Non-pigmented ciliary epithelial cell (primary cell): Measurements from ENCODE around the gene ZNF324B.
A peak's percentile ranks its signal among the peaks of the same experiment; 100 is the strongest.
"Not testable (repeated sequence)": the region's sequence is repeated elsewhere in the genome, so short reads cannot be mapped to it uniquely, and the experiment has no call there.

Source experiments
- DNase-seq: peaks from one replicate; pipeline ENCODE4 v3.0.0-alpha.2; 2010; ENCODE audit warnings: low read depth

ZNF324B gene

GRCh38 chr19:58455306-58455705, 3.9 kb downstream of the ZNF324B start:
- no peak for DNase-seq

GRCh38 chr19:58456111-58456510, 4.7 kb downstream of the ZNF324B start:
- no peak for DNase-seq

GRCh38 chr19:58460039-58460438, 8.6 kb downstream of the ZNF324B start:
- DNase-seq = no peak

DNA sequence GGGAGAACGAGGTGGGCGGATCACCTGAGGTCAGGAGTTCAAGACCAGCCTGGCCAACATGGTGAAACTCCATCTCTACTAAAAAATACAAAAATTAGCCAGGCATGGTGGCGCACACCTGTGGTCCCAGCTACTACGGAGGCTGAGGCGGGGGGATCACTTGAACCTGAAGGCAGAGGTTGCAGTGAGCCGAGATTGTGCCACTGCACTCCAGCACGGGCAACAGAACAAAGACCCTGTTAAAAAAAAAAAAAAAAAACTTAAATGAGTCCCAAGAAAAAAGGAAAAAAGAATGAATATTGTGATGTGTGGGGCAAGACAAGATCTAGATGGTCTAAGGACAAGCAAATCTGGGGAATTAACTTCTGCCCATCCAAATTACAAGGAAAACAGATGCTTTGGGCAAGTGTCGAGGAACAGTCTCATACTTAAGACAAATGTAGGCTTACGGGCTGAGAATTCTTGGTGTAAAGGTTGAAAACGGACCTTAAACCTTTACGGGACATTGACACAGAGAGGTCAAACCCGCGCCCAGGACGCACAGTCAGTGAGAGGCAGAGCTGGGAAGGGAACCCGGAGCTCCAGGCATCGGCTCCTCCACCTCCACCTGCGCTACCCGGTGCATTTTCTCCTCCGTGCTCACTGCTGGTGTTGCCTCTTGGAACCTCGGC, 14.8 kb downstream of the ZNF324B start:
- DNase-seq = no peak

DNA sequence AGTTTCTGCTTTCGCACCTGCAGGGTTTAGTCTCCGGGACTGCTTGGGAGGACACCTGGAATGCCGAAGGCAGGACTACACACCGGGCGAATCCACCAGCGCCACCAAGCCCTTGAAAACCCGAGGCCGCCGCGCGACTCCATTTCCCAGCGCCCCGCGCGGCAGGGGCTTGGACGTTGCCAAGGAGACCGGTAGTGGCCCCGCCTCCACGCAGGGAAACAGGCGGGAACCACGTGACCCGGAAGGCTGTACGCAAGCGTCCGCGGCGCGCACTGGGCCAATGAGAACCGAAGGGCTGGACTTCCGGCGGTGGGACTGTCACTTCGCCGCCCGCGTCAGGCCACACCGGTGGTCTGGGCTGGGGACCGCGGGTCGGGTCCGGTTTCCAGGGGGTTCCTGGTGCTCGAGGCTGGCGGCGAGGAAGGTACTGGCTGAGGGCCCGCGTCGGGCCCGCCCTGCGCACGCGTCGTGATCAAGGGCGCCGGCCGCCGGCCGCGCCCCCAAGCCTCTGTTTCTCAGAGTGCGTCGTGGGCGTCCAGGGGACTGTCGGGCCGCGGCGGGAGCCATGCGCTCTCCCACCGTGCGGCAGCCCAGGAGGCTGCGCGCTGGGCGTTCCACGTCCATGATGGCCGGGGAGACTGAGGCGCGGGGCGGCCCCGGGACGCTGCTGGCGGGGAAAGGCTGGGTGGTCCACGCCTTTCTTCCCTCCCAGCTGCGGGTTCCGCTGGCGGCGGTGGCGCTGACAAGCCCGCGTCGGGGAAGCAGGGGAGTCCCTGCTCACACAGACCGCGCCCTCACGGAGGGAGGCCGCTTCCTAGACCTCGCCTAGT, 15.6 kb downstream of the ZNF324B start, which contains the start of gene ZNF324:
Gene ZNF324, plus strand, starts transcription at position 321 of the 830 bp plus-strand sequence. CDS start 2,106 bp downstream, outside the sequence.
- DNase-seq = peak; percentile 64

GRCh38 chr19:58468216-58468839, 16.9 kb downstream of the ZNF324B start:
- no peak for DNase-seq

- DNase-seq = no peak
These were observed 18.0 kb downstream of the ZNF324B start for GRCh38 chr19:58469241-58470013.

- not testable (repeated sequence) for DNase-seq
These were observed 19.6 kb downstream of the ZNF324B start for GRCh38 chr19:58470837-58471543.

DNA sequence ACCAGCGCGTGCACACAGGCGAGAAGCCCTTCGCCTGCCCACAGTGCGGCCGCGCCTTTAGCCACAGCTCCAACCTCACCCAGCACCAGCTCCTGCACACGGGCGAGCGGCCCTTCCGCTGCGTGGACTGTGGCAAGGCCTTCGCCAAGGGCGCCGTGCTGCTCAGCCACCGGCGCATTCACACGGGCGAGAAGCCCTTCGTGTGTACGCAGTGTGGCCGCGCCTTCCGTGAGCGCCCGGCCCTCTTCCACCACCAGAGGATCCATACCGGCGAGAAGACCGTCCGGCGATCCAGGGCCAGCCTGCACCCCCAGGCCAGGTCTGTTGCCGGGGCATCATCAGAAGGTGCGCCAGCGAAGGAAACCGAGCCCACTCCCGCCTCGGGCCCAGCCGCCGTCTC, 20.3 kb downstream of the ZNF324B start:
- DNase-seq = no peak

GRCh38 chr19:58473775-58474174, 22.4 kb downstream of the ZNF324B start:
- no peak for DNase-seq

DNA sequence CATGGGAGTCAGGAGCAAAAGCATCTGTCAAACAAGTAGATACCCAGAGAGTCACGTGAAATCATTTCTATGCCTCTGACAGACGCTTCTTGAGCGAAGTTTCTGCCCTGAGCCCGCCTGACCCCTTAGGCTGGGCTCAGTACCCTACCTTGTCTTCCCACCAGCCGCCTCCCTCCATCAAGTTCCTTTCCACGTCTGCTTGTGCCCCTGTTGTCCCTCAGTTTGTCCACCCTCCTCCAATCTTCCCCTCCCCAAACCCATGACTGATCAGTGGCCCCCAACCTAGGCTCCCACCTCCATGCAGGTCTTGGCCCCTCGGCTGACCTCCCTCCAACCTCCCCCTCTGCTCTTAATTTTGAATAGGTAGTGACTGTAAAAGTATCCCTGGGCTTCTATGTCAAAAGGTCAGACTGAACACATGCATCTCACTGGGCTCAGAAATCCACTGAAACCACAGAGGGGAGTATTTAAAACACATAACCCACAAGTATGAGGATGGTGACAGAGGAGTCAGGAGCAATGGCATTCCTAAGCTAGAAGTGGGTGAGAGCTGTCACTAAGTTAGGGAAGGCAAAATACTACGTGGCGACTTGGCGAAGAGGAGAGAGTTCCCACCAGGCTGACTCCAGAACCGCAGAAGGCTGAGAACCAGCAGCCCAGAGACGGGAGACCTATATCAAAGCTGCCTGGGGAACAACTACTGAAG, 23.0 kb downstream of the ZNF324B start:
- peak; percentile 60 for DNase-seq

DNA sequence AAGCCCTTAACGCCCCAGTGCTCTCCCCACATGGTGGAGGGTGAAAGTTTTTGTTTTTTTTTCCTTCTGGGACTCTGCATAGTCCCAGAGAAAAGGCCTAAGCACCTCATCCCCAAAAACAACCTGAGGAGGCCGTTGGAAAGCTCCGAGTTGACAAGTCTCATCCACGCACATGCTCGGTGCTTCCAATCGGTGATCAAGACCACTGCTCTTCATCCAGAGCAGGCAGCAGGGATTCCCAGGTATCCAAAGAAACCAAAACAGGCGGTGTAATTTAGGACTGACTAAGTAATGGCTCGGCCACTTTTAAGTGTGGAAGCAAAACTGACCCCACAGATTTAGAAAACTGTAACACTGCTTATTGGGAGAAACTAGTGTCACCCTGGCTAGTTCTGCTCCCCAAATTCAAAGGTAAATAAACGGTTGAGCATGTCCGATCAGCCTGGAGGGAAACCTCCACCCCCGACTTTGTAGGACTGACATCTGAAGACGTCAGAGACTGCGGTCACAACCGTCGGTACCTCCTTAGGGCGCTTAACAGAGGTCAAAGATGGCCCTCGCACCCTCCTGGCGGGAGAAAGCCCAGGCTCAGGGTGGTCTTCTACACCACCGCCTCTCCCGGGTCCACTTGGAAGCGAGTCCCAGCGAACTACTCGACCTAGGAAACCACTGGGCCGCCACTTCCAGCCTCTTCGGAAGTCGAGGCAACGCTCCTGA, 23.7 kb downstream of the ZNF324B start:
- DNase-seq = no peak

DNA sequence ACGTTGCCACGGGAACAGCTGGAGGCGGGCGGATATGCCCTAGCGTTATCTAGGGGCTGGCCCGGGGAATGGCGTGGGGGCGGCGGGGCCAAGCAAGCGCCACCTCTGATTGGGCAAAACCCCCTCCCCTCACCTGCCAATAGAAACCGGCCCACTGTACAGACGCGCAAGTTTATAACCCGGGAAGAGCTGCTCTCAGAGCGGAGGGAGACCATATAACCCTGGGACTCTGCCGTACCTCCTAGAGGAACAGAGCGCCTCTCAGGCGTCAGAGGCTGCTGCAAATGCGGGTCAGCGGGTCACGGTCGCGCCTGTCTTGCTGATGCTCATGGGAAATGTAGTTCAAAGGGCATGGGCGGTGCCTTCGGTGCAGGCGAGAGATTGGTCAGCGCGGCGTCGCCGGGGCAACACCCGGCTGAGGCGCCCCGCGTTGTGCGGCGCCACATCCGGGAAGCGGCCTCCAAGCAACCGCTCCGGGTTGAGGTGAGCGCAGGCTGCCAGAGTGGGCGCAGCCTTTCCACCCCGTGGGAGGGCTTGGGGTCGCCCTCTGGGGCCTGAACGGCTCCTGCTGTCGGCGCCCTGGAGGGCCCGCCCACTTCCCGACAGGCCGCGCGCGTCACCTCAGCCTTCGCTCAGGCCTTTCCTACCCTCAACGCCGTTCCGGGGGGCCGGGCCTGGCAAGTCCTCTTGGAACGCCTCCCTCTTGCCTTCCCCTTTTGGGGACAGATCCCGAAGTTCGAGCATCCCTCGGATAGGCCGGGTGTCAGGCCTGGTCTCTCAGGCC, 24.5 kb downstream of the ZNF324B start, which contains the start of gene ZNF446:
Gene ZNF446, plus strand, starts transcription at position 639 of the 784 bp plus-strand sequence. CDS start 867 bp downstream, outside the sequence.
- DNase-seq = peak; percentile 85

DNA sequence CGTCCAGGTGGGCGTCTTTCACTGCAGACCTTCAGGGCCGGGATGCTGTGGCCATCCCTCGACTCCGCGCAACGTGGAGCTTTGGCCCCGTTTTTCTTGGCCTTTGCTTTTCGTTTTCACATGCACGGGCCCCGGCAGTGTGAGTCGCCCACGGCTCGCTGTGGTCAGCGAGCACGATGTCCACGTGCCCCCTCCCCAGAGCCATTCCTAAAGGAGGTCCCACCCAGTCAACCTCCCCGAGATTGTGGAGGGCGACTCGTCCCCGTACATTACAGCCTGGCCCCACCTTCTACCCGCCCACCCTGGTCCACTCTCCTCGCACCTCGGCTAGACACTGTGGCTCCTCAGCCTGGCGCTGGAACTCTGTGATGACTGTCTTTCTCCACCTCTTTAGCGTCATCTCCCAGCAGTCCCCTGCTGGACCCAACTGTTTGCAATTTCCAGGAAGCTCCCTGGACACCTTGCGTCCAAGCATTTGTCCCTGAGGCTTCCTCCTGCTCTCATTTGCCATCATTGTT, 25.1 kb downstream of the ZNF324B start:
- no peak for DNase-seq

- DNase-seq = no peak
These were observed 25.7 kb downstream of the ZNF324B start for GRCh38 chr19:58477130-58477529.

GRCh38 chr19:58477871-58478270, 26.4 kb downstream of the ZNF324B start:
- no peak for DNase-seq

GRCh38 chr19:58479303-58479702, 27.9 kb downstream of the ZNF324B start:
- no peak for DNase-seq

DNA sequence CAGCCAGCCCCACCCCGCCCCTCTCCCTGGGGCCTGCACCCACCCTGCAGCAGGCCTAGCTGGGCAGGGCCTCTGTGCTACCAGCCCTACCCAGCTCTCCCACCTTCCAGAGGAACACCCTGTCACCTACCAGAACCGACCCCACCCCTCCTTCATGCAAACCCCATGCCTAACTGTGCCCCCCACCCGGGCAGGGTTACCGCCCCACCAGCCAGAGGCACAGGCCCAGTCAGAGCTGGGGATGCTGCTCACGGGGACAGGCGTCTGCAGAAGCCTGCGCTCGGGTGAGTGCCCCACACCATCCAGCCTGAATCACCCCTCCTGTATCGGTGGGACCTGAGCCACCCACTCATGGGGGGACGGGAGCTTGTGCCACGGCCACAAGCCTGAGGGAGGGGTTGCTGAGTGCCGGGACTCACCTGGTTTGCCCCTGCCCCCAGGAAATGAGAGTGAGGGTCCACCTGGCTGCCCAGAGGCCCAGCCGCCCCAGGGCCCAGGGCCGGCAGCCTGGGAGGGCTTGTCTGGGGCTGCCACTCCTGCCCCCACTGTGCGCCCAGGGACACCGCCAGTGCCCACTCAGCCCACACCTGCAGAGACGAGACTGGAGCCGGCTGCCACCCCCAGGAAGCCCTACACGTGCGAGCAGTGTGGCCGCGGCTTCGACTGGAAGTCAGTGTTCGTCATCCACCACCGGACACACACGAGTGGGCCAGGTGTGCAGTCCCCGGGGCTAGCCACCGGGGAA, 28.5 kb downstream of the ZNF324B start:
- DNase-seq = no peak
